ENCODE data around the gene APP. TPM values are rescaled to one million over a fixed set of nuclear protein-coding genes. Genes with fewer than 3 reads are reported as not detected.

Gene APP
- total RNA-seq, 2 experiments from 2014 or later = 50.9 to 53.7 TPM

GRCh38 chr21:25967181-25967900 is 203.2 kb downstream of the APP start:
- H3K9me3 Mint-ChIP-seq = no peaks in the 10 kb centered on the region
- H3K27ac Mint-ChIP-seq = peak overlapping the region; percentile 73
- H3K36me3 Mint-ChIP-seq = peaks cover 36% of the 10 kb centered on the region
- DNase-seq = no peak
- H3K4me3 Mint-ChIP-seq = no peak overlapping the region
- H3K4me1 Mint-ChIP-seq = peaks cover 7% of the 10 kb centered on the region
- no peaks in the 10 kb centered on the region for H3K27me3 Mint-ChIP-seq

DNA sequence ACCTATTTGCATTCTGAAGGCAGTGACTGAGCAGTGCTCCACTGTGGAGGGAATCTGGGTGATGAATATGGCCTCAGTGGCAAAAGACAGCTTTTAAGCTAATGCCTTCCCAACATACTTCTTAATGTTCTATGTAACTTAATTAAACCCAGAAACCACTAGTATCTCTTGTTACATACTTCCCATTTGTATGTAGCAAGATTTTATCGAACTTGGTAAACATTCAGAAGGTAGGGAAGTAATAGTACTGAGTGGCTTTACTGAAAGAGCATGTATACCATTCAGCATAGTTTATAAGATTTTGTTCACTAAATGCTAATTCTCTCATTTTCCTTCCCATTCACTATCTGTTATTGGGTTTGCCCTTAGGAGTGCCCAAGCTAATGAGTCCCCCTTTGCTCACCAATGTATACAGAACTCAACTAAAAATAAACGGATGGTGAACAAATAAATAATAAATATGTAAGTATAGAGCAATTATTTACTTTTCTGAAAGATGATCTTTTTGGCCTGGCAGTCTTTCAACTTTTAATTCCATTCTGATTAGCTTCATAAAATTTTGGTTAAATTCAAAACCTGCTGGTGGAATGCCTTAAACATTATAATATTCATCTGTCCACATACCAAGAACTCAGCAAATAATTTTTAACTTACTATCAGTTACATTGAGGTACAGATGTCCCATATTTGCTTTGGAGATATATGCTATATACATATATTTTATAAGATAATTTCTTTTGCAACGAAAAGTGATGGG is 204.4 kb downstream of the APP start:
- Mint-ChIP-seq H3K9me3 (no peaks in the 10 kb centered on the region), H3K36me3 (peaks cover 25% of the 10 kb centered on the region), H3K4me3 (no peak overlapping the region), H3K27ac (no peak overlapping the region), H3K27me3 (no peaks in the 10 kb centered on the region), H3K4me1 (peaks cover 7% of the 10 kb centered on the region)
- no peak for DNase-seq

DNA sequence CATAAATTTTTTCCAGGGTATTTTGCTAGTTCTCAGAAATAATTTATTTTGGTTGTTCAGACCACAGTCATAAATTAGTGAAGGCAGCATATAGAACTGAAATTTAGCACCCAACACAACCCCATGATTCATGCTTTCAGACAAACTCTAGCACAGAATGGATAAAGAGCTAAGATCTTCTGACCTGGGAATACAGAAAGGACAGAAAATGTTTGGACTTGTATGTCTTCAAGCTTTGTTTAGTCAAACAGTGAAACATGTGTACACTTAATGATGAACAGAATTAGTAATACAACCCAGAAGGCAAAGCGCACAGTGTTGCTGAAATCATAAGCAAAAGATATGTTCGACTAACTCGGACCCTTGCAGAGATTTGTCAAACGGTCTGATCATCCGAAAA is 205.6 kb downstream of the APP start:
- no peak for DNase-seq
- Mint-ChIP-seq H3K4me3 (no peak overlapping the region), H3K36me3 (peaks cover 19% of the 10 kb centered on the region), H3K9me3 (no peaks in the 10 kb centered on the region), H3K27ac (no peak overlapping the region), H3K4me1 (peaks cover 7% of the 10 kb centered on the region), H3K27me3 (no peaks in the 10 kb centered on the region)

DNA sequence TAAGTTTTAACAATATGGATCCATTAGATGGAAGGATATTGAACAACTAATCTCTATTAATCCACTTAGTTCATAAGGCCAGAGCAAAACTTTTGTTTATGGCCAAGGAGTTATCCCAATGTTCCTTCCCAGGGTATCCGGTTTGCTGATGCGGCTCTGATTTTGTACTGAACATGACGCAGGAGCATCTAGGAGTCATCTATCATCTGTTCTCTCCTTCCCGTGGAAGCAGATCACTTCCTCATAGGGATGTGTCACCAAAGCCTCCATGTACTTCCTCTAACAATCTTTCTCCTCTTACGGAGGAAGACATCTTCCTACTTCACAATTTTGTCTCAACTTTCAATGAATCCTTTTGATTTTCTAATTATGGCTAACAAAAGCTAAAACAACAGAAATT is 206.6 kb downstream of the APP start:
- Mint-ChIP-seq H3K27me3 (no peaks in the 10 kb centered on the region), H3K27ac (no peak overlapping the region), H3K9me3 (no peaks in the 10 kb centered on the region), H3K4me3 (no peak overlapping the region), H3K36me3 (peaks cover 15% of the 10 kb centered on the region), H3K4me1 (peaks cover 7% of the 10 kb centered on the region)
- DNase-seq = no peak

GRCh38 chr21:25963181-25963580 is 207.4 kb downstream of the APP start:
- no peaks in the 10 kb centered on the region for H3K9me3 Mint-ChIP-seq

GRCh38 chr21:25961042-25961441 is 209.5 kb downstream of the APP start:
- no peaks in the 10 kb centered on the region for H3K4me1 Mint-ChIP-seq
- no peaks in the 10 kb centered on the region for H3K9me3 Mint-ChIP-seq
- H3K4me3 Mint-ChIP-seq = no peak overlapping the region
- DNase-seq = no peak
- H3K36me3 Mint-ChIP-seq = peaks cover 6% of the 10 kb centered on the region
- no peaks in the 10 kb centered on the region for H3K27me3 Mint-ChIP-seq
- H3K27ac Mint-ChIP-seq = no peak overlapping the region

More at GRCh38 chr21:25963181-25963580, 207.4 kb downstream of the APP start:
- DNase-seq = no peak
- Mint-ChIP-seq H3K4me3 (no peak overlapping the region), H3K27ac (no peak overlapping the region), H3K4me1 (peaks cover 7% of the 10 kb centered on the region), H3K36me3 (peaks cover 15% of the 10 kb centered on the region), H3K27me3 (no peaks in the 10 kb centered on the region)

DNA sequence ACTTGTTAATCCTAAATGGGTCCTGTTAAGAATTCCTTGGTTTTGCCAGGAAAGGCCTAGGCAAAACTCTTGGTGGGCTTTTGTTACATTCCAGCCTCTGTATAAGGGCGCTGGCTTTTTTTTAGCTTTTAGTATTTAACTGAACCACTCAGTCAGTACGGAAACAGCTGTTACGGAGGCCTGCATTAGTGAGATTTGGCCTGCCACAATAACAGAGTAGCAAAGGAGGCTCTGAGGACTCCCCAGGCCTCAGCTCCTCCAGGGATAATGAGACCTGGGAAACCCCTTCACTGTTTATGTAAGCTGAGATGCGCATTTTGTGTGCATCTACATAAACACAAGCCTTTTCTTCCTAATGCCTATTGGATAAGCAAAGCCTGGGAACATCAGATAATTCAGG is 210.2 kb downstream of the APP start:
- Mint-ChIP-seq H3K4me1 (no peaks in the 10 kb centered on the region), H3K36me3 (peaks cover 4% of the 10 kb centered on the region), H3K27ac (no peak overlapping the region), H3K4me3 (no peak overlapping the region), H3K27me3 (no peaks in the 10 kb centered on the region), H3K9me3 (no peaks in the 10 kb centered on the region)
- DNase-seq = no peak

- no peak for DNase-seq
- Mint-ChIP-seq H3K9me3 (no peaks in the 10 kb centered on the region), H3K36me3 (peaks cover 3% of the 10 kb centered on the region), H3K27me3 (no peaks in the 10 kb centered on the region), H3K4me1 (no peaks in the 10 kb centered on the region), H3K27ac (no peak overlapping the region), H3K4me3 (no peak overlapping the region)
Measured at GRCh38 chr21:25959799-25960198, 210.8 kb downstream of the APP start.

GRCh38 chr21:25956993-25957714 is 213.4 kb downstream of the APP start:
- no peak overlapping the region for H3K4me3 Mint-ChIP-seq
- no peaks in the 10 kb centered on the region for H3K4me1 Mint-ChIP-seq

DNA sequence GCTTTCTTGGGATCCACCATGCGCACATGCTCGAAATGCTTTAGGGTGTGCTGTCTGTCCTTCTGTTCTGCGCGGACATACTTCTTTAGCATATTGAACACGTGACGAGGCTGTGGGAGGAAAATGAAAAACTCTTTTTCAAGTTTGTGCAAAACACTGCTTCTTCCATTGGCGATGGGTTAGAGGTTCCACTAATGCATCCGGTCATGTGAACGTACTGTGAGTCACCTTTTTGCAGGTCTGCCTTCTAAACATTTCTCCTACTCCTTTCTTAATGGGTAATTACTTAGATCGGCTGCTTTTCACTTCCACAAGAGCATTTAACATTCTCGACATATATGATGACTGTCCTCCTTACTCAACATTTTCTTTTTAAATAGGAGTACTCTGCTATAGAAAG is 214.9 kb downstream of the APP start:
- Mint-ChIP-seq H3K36me3 (peaks cover 9% of the 10 kb centered on the region), H3K4me1 (no peaks in the 10 kb centered on the region), H3K27me3 (no peaks in the 10 kb centered on the region), H3K9me3 (no peaks in the 10 kb centered on the region), H3K27ac (no peak overlapping the region), H3K4me3 (no peak overlapping the region)
- DNase-seq = no peak

More at GRCh38 chr21:25956993-25957714, 213.4 kb downstream of the APP start:
- Mint-ChIP-seq H3K36me3 (peaks cover 6% of the 10 kb centered on the region), H3K9me3 (no peaks in the 10 kb centered on the region), H3K27ac (no peak overlapping the region), H3K27me3 (no peaks in the 10 kb centered on the region)
- no peak for DNase-seq

- no peak overlapping the region for H3K4me3 Mint-ChIP-seq
- H3K9me3 Mint-ChIP-seq = no peaks in the 10 kb centered on the region
- H3K27ac Mint-ChIP-seq = no peak overlapping the region
- peaks cover 11% of the 10 kb centered on the region for H3K36me3 Mint-ChIP-seq
- DNase-seq = no peak
- no peaks in the 10 kb centered on the region for H3K27me3 Mint-ChIP-seq
- no peaks in the 10 kb centered on the region for H3K4me1 Mint-ChIP-seq
Measured at GRCh38 chr21:25953659-25954058, 216.9 kb downstream of the APP start.

GRCh38 chr21:25953196-25953595 is 217.4 kb downstream of the APP start:
- no peaks in the 10 kb centered on the region for H3K27me3 Mint-ChIP-seq
- peaks cover 11% of the 10 kb centered on the region for H3K36me3 Mint-ChIP-seq
- no peak overlapping the region for H3K27ac Mint-ChIP-seq
- H3K4me1 Mint-ChIP-seq = no peaks in the 10 kb centered on the region
- no peak overlapping the region for H3K4me3 Mint-ChIP-seq
- no peak for DNase-seq
- H3K9me3 Mint-ChIP-seq = no peaks in the 10 kb centered on the region

DNA sequence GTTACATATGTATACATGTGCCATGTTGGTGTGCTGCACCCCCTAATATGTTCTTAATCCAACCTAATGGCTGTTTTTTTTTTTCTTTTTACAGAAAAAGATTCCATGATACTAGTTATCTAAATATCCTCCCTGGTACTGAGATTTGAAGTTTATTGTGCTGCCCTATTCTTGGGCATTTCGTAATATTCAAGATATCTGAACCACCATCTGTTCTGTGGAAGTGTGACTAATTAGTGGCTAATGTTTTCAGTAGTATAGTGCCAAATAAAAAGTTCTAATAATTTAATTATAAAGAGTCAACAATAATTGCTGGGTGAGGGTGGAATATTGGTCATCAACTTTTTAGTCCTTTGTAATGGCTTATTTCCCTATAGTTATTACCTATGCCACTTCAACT is 218.3 kb downstream of the APP start:
- no peak for DNase-seq
- H3K27ac Mint-ChIP-seq = no peak overlapping the region
- H3K36me3 Mint-ChIP-seq = peaks cover 15% of the 10 kb centered on the region
- H3K4me3 Mint-ChIP-seq = no peak overlapping the region
- no peaks in the 10 kb centered on the region for H3K9me3 Mint-ChIP-seq
- no peaks in the 10 kb centered on the region for H3K27me3 Mint-ChIP-seq
- no peaks in the 10 kb centered on the region for H3K4me1 Mint-ChIP-seq

DNA sequence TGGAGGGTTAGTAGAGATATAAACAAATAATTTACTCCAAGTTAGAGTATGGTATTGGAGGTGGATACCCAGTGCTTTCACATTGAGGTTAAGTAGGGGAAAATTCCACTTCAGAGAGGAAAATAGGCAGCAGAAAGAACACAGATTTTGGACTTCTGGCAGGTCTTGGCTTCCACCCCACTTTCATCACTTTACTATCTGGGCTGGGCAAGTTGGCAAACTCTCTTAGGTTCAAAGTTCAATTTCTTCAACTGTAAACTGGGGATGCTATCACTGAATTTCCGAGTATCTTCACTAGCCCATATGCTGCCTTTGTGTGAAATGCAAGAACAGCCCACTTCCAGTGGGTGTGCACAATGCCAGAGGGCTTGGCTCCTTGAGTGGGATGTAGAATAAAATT is 220.9 kb downstream of the APP start:
- no peak overlapping the region for H3K27ac Mint-ChIP-seq
- peaks cover 1% of the 10 kb centered on the region for H3K9me3 Mint-ChIP-seq
- H3K27me3 Mint-ChIP-seq = no peaks in the 10 kb centered on the region
- no peak overlapping the region for H3K4me3 Mint-ChIP-seq
- DNase-seq = no peak
- H3K36me3 Mint-ChIP-seq = peaks cover 18% of the 10 kb centered on the region
- H3K4me1 Mint-ChIP-seq = no peaks in the 10 kb centered on the region

GRCh38 chr21:25944672-25945213 is 225.8 kb downstream of the APP start:
- H3K36me3 Mint-ChIP-seq = peaks cover 7% of the 10 kb centered on the region
- DNase-seq = no peak
- H3K4me1 Mint-ChIP-seq = no peaks in the 10 kb centered on the region
- peaks cover 1% of the 10 kb centered on the region for H3K9me3 Mint-ChIP-seq
- H3K4me3 Mint-ChIP-seq = no peak overlapping the region
- no peak overlapping the region for H3K27ac Mint-ChIP-seq
- H3K27me3 Mint-ChIP-seq = no peaks in the 10 kb centered on the region
